Amniotic stem cell (primary cell): ENCODE results near the gene TMEM37.

Source experiments
- DNase-seq: peaks from one replicate; lab custom pipeline; 2025; lab: John Stamatoyannopoulos, UW

Gene TMEM37

DNA sequence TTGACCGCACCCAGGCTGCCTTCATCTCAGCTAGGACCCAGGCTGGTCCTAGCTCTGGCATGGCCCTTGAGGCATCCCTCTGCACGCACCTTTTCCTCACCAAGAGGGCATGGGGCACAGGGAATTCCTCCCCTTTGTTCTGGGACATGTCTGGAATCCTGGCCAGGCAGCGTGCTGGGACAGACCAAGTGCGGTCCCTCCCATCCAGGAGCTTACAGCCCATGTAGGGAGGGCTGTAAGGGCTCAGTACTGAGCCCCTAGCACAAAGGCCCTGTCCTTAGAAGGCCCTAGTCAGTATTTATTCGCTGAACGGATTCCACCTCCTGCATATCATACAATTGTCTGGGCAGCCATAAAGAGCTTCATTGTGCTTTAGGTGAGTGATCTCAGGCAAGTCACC, 3.0 kb downstream of the TMEM37 start:
- no peak for DNase-seq

DNA sequence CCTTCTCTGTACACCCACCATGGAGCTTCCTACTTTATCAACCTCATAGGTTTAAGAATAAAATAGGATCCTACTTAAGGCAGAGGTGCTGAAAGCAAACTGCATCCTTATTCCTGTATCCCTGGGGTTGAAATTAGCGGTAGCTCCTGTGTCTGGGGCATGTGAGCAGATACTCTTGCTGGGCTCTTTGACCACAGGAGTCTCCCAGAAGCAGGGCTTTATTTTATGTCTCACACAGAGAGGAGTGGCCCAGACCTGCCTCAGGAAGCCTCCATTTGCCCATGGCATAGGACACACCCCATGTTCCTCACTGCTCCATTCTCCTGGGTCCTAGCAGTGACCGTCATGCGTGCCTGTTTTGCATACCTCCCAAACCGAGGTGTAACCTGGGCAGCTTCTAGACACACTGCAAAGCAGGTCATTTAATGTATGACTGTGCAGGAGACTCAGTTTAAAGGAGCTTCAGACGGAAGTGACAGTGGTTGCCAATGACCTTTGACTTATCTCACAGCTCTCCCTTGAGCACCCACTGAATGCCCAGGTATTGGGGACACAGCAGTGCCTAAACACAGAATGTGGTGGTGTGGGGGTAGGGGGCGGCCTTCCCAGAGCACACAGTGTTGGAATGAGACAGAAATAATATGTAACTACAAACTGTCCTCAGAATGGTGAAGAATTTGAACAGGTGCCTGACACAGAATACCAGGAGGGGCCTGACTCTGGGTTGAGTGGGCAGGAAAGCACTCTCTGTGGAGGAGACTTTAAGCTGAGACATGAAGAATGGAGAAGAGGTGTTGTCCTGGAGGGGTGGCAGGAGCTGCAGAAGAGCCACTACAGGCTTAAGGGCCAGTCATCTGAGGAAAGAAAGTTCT, 3.7 kb downstream of the TMEM37 start:
- DNase-seq, result no peak

DNA sequence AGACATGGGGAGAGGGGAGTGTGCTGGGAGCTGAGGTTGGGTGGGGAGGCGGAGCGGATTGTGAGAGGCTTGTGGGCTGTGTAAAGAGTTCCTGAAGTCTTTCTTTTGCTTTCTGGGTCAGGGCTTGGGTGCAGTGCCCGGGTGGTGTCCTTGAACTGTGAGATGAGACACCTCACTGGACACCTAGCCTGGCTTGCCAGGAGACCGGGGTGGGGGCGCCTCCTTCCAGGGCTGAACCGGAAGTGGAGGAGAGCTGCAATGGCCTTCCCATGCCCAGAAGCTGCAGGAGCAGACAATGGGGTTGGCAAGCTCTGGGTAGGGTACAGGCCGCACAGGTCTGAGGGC, 4.3 kb downstream of the TMEM37 start:
- DNase-seq, result no peak

DNA sequence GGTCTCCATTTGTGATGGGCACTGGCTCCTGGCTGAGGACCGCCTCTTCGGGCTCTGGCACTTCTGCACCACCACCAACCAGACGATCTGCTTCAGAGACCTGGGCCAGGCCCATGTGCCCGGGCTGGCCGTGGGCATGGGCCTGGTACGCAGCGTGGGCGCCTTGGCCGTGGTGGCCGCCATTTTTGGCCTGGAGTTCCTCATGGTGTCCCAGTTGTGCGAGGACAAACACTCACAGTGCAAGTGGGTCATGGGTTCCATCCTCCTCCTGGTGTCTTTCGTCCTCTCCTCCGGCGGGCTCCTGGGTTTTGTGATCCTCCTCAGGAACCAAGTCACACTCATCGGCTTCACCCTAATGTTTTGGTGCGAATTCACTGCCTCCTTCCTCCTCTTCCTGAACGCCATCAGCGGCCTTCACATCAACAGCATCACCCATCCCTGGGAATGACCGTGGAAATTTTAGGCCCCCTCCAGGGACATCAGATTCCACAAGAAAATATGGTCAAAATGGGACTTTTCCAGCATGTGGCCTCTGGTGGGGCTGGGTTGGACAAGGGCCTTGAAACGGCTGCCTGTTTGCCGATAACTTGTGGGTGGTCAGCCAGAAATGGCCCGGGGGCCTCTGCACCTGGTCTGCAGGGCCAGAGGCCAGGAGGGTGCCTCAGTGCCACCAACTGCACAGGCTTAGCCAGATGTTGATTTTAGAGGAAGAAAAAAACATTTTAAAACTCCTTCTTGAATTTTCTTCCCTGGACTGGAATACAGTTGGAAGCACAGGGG, 5.5 kb downstream of the TMEM37 start:
- DNase-seq, result no peak

DNA sequence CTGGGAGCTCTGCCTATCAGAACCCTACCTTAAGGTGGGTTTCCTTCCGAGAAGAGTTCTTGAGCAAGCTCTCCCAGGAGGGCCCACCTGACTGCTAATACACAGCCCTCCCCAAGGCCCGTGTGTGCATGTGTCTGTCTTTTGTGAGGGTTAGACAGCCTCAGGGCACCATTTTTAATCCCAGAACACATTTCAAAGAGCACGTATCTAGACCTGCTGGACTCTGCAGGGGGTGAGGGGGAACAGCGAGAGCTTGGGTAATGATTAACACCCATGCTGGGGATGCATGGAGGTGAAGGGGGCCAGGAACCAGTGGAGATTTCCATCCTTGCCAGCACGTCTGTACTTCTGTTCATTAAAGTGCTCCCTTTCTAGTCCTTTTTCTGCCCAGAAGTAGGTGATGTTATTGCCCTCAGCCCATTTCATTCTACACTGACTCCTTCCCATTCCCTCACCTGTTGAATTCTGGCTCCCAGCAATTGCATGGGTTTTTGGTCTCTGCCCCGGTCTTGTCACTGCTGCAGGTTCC, 6.5 kb downstream of the TMEM37 start:
- DNase-seq, result no peak

DNA sequence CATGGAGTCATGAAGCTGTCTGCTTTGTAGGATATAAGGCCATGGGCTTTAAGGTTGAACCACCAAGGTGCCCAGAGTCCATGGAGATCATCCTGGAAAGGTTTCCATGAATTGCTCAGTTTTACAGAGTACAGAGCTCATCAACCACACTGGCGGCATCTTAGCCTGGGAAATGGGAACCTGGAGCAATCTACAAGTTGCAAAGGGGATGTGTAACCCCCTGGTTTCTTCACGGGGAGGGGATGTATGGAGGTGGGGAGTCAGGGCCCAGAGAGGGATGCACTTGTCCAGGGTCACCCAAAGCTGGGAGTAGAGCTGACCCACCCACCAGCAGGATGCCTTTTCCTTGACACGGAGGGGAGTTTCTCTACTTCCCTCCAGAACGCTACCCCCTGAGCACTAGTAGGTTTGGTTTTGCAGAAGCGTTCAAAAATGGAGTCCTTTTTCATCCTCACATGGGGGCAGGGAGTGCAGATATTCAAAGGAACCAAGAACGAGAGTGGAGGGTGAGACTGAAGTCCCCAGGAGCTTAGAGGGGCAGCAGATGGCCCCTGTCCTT, 7.2 kb downstream of the TMEM37 start:
- no peak for DNase-seq

DNA sequence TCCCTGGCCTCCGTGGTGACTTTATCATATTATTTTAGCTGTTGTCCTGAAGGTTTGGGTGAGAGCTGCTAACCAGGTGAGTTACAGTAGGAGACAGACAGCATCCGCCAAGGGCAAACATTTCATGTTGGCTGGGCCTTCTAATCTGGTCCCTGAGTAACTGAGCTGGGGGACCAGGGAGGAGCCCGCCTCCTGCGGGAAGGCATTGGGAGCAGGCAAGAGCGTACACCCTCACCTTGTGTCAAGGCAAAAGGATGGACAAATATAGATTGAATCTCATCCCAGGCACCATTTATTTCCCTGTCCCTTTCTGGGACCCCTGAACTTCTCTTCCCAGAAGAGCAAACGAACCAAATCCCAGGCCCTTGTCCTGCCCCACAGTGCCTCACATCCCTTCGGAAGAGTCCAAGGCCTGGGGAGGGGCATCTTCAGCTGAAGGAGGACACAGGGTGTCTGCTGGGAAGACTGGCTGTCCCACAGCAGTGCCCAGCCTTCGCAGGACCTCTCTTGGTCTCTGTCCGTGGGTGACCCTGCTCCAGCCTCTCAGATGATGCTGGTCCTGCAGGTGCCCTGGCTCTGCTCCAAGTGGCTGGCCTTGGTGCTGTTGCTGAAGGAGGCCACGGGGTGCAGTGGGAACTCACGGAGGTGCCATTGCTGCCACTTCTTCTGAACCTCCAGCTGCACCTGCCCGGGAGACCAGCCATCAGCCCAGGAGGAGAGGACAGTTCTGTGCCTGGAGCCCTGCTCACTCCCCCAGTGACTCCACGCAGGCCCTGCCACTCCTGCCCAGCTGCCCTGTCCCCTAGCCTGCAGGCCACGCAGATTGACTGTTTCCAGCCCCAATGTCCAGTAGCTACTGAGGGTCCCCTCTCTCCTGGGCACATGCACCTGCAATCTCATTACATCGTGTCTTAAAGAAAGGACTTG, 8.2 kb downstream of the TMEM37 start:
- no peak for DNase-seq

DNA sequence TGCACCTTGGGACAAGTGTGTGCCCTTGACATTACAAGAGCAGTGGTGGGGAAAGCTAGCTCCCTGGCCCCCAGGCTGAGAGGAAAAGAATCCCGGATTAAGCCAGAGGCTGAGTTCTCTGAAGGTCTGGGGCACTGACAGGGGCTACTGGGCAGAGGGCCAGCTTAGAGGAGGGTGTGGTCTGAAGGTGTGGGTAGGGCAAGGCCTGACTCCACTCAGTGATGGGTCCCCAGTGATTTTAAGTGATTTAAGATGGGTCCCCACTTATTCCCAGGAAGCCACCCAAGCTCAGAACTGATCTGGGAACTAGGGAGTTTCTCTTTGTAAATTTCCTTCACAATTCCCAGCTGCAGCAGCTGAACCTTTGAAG, 8.8 kb downstream of the TMEM37 start:
- DNase-seq, result no peak

DNA sequence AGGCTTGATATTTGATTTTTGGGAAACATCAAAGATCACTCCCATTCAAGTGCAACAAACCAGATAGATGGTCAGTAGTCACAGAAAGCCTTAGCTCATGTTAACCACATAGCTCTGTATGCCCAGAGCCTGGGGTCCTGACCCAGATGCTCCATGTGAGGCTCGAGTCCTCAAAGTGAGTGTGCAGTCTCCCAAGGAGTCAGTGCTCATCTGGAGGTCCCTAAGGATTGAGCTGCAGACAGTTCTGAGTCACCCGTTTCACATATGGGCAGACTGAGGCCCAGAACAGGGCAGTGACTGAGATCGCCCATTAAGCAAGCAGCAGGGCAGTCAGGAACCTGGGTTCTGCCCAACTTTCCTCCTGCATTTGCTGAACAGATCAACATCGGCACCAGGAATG, 9.2 kb downstream of the TMEM37 start:
- no peak for DNase-seq

DNA sequence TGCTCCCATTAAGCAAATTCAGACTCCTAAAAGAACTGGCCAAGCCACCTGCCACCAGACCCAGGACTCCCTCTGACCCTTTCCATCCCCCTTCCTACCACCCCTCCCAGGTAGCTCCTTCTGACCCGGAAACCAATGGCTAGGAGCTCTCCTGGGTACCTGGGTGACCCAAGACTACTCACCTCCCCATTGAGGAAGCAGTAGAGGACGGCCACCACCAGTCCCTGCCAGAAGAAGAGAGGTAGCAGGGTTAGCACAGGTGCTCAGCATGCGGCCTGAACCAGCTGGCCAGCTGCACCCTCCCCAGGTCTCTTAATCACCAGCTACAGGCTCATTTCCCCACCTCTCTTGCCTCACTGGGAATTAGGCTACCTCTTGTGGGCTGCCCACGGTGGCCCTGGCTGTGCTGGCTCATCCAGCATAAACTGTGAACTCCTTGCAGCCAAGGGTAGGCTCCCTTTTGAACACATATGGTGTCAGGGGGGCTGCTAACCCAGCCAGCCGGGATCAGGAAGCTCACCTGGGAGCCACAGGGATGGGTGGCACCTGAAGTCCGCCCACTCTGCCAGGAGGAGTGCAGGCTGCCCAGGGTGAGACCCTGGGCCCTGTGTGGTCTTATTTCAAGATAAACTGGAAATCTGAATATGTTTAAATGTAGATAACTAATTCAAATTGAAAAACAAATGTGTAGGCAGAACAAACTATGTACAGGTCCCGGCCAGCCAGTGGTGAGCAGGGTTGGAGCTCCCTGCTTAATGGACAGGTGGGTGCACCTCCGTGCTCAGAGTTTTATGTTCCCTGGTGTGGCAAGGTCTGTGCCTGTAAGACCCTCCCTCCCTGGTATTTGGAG, 9.9 kb downstream of the TMEM37 start:
- DNase-seq, result no peak

DNA sequence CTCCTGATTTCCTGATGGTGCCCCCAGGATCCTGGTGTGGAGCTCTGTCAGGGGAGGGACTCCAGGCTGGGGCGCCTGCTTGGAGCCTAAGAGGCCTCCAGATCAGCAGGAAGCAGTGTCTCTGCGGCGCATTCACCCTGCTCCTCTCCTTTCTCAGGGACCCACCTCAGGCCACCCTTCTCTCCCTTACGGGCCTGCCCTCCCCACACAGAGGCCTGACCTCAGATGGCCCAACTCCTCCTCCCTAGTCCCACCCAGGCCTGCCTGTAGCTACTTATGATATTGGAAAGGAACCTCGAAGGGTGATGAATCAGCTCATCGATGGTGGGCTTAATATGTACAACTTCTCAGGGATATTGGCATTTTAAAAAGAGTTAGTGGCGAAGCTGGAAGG, 10.6 kb downstream of the TMEM37 start:
- no peak for DNase-seq

DNA sequence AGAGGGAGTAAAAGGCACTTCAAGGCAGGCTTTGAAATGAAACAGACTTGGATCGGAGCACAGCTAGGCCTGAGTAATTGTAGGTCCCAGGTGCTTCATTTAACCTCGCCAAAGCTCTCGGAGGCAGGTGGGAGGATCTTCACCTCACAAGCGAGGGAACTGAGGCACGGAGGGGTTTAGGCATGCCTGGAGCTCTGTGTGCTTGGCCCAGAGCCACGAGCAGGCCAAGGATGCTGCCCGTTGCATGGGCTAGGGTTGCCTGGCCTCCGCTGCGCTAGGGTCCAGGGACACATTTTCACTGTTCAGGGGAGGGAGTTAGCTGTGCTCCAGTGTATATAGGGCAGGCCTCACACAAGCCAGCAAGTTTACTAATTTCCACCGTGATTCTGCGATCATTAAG, 11.2 kb downstream of the TMEM37 start:
- no peak for DNase-seq

DNA sequence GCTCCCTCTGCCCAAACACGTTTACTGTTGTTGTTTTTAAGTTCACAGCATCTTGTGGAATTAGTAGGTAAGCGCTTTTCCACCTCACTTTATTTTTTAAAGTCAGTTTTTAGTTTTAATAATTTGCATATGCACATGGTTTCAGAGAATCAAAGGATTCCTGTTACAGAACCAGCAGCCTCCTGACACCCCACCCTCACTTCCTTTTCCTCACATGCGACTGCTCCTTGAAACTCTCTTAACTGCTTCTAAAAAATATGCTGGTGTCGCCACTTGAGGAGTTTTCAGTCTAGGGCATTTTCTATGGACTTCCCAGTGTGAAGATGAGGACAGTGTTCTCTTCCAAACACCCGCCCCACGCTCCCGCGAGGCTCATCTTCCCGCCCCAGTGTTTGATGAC, 14.4 kb downstream of the TMEM37 start:
- no peak for DNase-seq

DNA sequence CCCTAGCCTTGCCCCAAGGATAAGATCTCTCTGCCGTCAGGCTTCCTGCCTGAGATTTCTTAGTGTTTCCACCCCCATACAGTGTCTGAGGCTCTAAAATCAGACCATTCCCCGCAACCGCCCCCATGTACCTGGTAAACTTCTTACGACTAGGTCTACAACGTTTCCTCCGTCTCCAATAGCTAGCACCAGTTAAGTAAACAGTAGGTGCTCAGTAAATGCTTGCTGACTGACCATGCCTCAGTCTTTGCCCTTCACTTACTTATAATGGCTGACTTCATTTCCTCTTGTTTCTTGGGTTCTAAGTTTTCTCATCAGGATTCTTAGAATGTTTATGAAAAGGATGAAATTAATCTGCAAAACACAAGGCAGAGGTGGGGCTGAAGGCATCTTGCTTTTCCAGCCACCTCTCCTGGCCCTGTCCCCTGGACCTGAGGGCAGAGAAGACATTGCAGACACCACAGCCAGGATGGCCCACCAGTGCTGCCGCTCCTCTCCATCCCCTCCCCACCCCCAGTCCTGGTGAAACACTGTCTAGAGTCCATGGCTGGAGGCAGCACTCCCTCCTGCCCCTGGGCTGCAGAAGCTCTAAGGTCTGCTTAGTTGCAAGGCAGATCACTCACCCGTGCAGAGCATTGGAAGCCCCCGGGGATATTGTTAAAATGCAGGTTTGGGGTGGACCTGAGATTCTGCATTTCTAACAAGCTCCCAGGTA, 16.9 kb downstream of the TMEM37 start:
- DNase-seq, result no peak

DNA sequence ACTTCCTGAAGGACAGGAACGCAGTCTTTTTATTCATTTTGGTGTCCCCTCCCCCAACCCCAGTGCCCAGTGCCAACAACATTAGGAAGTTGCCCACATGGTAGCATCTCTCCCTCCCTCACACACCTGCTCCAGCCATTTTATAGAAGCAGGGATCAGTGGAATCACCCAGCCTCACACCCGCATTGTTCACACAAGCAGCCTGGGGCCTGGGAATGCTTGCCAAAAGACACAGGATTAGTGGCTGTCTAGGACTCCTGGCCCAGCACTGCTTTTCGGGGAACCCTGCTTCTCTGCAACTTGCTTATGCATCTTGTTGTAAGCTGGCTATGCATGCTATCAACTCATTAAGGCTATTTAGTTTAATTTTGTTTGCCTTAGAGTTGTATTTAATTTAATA, 17.9 kb downstream of the TMEM37 start:
- no peak for DNase-seq

DNA sequence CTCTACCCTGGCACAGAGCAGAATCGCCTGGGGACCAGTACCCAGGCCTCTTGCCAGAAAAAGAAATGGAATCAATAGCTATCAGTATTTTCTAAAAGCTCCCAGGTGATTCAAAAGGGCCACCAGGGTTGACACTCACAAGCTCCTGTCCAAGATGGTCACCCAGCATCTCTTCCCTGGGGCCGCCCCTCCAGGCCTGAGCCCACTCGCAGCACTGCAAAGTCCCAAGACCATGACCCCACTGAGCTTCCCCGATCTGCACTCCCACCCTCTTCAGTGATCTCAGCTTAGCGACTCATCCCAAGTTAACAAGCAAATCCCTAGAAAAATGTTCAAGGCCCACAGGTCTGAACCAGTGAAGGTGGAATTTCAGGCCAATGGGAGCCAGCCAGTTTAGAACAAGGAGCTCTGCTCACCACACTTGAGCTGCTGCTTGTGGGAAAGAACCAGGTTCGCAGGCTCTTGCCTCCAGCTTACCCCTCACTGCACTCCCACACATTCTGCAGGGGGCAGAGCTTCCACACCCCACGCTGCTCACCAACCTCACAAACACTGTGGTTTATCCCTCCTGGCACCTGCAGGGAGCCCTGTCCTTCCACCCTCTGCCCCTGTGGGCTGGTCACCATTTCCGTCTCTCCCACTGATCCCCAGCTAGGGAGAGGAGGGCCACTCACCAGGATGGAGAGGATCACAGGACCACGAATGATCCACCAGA, 19.8 kb downstream of the TMEM37 start:
- DNase-seq, result no peak

DNA sequence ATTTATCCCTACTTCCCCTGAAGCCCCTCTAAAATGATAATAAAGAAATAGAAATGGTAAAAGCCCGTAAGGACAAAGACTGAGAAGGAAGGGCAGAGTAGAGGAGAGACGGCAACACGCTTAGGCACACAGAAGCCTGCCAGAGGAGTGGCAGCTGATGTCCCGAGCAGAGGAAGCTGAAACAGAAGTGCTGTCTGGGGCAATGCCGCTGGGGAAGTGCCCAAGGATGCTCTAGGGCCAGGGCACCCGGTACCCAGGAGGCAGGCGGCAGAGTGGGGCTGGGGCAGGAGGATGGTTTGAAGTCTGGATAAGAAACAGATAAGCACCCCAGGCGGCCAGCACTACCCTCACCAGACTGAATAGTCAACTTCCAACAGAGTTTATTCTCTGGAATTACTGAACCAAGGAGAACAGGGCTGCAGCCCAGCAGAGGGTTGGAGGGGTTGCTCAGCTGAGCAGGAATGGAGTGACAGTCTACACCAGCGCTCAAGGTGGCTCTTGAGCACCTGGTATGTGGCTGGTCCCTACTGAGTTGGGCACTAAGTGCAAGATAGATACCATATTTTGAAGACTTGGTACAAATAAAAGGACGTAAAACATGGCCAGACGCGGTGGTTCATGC, 22.4 kb downstream of the TMEM37 start:
- DNase-seq, result no peak

DNA sequence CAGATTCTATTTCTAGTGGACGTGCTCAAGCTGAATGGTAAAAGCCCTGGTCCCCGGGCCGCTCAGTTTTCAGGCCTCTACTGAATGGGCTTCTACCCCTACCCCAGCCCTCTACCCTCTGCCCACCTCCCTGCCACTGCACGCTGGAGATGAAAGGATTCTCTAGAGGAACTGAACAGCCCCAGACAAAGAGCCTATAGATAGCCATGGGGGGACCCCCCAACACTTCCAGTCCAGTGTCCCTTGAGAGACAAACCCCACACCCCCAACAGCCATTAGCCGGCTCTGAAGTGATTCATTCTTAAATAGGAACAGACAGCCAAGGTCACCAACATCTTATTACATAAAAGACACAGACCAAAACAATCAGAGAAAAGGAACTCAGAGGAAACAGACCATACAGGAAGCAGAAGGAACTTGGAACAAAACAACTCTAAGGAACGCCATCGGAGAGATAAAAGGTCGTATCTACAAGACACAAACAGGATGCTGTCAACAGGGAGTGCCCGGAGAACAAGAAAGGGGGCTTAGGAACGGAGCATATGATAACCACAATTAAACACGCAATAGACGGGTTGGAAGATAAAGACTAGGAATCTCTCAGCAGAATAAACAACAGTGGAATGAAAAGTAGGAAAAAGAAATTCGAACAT, 23.5 kb downstream of the TMEM37 start:
- no peak for DNase-seq

DNA sequence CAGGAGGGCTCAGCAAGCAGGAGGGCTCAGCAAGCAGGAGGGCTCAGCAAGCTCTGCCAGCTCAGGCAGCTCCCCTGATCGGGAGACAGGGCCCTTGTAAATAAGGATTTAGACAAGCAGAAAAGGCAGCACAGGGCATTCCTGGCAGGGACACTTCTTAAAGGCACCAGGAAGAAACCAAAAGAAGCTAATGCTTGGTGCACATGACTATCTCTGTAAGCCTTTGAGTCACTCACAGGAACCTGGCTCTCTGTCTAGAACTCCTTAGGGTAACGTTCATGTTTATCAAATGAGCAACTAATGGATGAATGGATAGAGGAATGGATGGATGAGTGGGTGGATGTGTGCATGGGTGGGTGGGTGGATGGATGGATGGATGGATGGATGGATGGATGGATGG, 28.4 kb downstream of the TMEM37 start:
- DNase-seq, result no peak
